Activated CD4-positive, alpha-beta T cell treated with anti-CD3 and anti-CD28 coated beads, Interleukin-2, amount 50 U/mL, for 48 hours (primary cell): ENCODE results near the gene CANX.
A peak's percentile ranks its signal among the peaks of the same experiment; 100 is the strongest.

Experiments used
- DNase-seq, 2 experiments: peaks; one replicate each; pipeline ENCODE4 v3.0.0-alpha.2; 2020

CANX gene

GRCh38 chr5:179759581-179760551 is 61.1 kb downstream of the CANX start:
- DNase-seq: peak; percentile 22 to 30

- peak in 1 of 2 experiments; percentile 13 for DNase-seq
These were observed 63.5 kb downstream of the CANX start for GRCh38 chr5:179762079-179762780.

GRCh38 chr5:179762781-179763176 is 64.0 kb downstream of the CANX start:
- no peak for DNase-seq

GRCh38 chr5:179763215-179763945 is 64.6 kb downstream of the CANX start:
- DNase-seq: peak; percentile 39 to 52

GRCh38 chr5:179764056-179764455 is 65.3 kb downstream of the CANX start:
- no peak for DNase-seq

- no peak for DNase-seq
These were observed 66.6 kb downstream of the CANX start for GRCh38 chr5:179765400-179765799.

- DNase-seq: no peak
These were observed 67.4 kb downstream of the CANX start for GRCh38 chr5:179766021-179766725.

- no peak for DNase-seq
These were observed 68.1 kb downstream of the CANX start for GRCh38 chr5:179766726-179767455.

- no peak for DNase-seq
These were observed 68.8 kb downstream of the CANX start for GRCh38 chr5:179767496-179768100.

- DNase-seq: no peak
These were observed 69.7 kb downstream of the CANX start for GRCh38 chr5:179768326-179769085.

- DNase-seq: no peak
These were observed 70.5 kb downstream of the CANX start for GRCh38 chr5:179769271-179769670.

- no peak for DNase-seq
These were observed 71.0 kb downstream of the CANX start for GRCh38 chr5:179769796-179770195.

GRCh38 chr5:179771311-179771895 is 72.6 kb downstream of the CANX start:
- no peak for DNase-seq

- DNase-seq: no peak
These were observed 73.6 kb downstream of the CANX start for GRCh38 chr5:179772351-179772750.

- no peak for DNase-seq
These were observed 74.9 kb downstream of the CANX start for GRCh38 chr5:179773686-179774040.

- DNase-seq: no peak
These were observed 75.7 kb downstream of the CANX start for GRCh38 chr5:179774442-179774841.

- DNase-seq: no peak
These were observed 77.7 kb downstream of the CANX start for GRCh38 chr5:179776411-179776938.

GRCh38 chr5:179777456-179777855 is 78.7 kb downstream of the CANX start:
- DNase-seq: no peak

GRCh38 chr5:179777909-179778308 is 79.1 kb downstream of the CANX start:
- DNase-seq: no peak

- DNase-seq: no peak
These were observed 79.8 kb downstream of the CANX start for GRCh38 chr5:179778591-179778990.
